HL-60 (cell line): ENCODE measurements around the gene MYMX.

ENCODE experiments used
- DNase-seq, 2 experiments: peaks; one replicate each; pipeline ENCODE4 v3.0.0-alpha.2; 2010 to 2020; ENCODE audit warnings: low read depth in 1 of 2, low spot score in 1 of 2
- H3K27ac ChIP-seq: fragments of 250-450 bp; sonication (Bioruptor Pico); replicated peaks from 2 replicates; pipeline ENCODE4 v1.5.1; 2020; ENCODE audit warnings: mild to moderate bottlenecking, moderate library complexity
- H3K27me3 ChIP-seq: fragments of 250-450 bp; sonication (Bioruptor Pico); 2 replicates; pipeline ENCODE4 v1.5.1; 2021; ENCODE audit warnings: mild to moderate bottlenecking, moderate library complexity; ENCODE audit not compliant: insufficient read depth, poor library complexity, severe bottlenecking
- H3K4me3 ChIP-seq: replicated peaks from 2 replicates; pipeline ENCODE4 v1.5.1; 2011; ENCODE audit warnings: mild to moderate bottlenecking, control low read depth, low read length; ENCODE audit not compliant: insufficient read depth
- CTCF ChIP-seq: IDR thresholded peaks from one replicate; pipeline ENCODE4 v1.5.1; 2011; ENCODE audit warnings: low read length, control low read depth, inconsistent platforms; ENCODE audit not compliant: insufficient read depth
- GABPA ChIP-seq: IDR thresholded peaks from 2 replicates; pipeline ENCODE4 v1.6.1; 2012; ENCODE audit warnings: low read depth
- POLR2AphosphoS5 ChIP-seq: IDR thresholded peaks from 2 replicates; pipeline ENCODE4 v1.6.1; 2012; ENCODE audit warnings: low read depth
- REST ChIP-seq: IDR thresholded peaks from 2 replicates; pipeline ENCODE4 v1.6.1; 2012; ENCODE audit warnings: low read depth; ENCODE audit not compliant: insufficient replicate concordance
- SPI1 ChIP-seq: IDR thresholded peaks from 2 replicates; pipeline ENCODE4 v1.6.1; 2012; ENCODE audit warnings: low read depth, mild to moderate bottlenecking, borderline replicate concordance

MYMX gene

GRCh38 chr6:44169886-44170570 is 46.7 kb upstream of the MYMX start:
- no peak for DNase-seq
- TF ChIP-seq REST (no peak), CTCF (no peak), GABPA (no peak), POLR2AphosphoS5 (no peak), SPI1 (no peak)
- no peak overlapping the region for H3K4me3 ChIP-seq
- no peak overlapping the region for H3K27ac ChIP-seq
- H3K27me3 ChIP-seq = no peaks in the 10 kb centered on the region

- TF ChIP-seq CTCF (no peak), POLR2AphosphoS5 (no peak), GABPA (no peak)
- no peak for DNase-seq
- H3K27me3 ChIP-seq = no peaks in the 10 kb centered on the region
- no peak overlapping the region for H3K27ac ChIP-seq
- H3K4me3 ChIP-seq = no peak overlapping the region
Measured at GRCh38 chr6:44171899-44172546, 44.7 kb upstream of the MYMX start.

GRCh38 chr6:44172731-44173500 is 43.8 kb upstream of the MYMX start:
- H3K4me3 ChIP-seq = no peak overlapping the region
- peak; percentile 89 for TF ChIP-seq CTCF
- no peak for TF ChIP-seq REST
- H3K27ac ChIP-seq = no peak overlapping the region
- no peaks in the 10 kb centered on the region for H3K27me3 ChIP-seq
- DNase-seq = peak; percentile 54 to 83
